HG03442 (cell line): ENCODE results near the gene GRIP2.

Experiments used
- ATAC-seq: cut with Tn5 transposase; IDR thresholded peaks from one replicate; pipeline ENCODE4 v1.9.1; 2021; ENCODE audit warnings: mild to moderate bottlenecking, moderate library complexity; ENCODE audit not compliant: unreplicated experiment

Gene GRIP2

GRCh38 chr3:14455571-14456317, 84.4 kb downstream of the GRIP2 start:
- no peak for ATAC-seq

DNA sequence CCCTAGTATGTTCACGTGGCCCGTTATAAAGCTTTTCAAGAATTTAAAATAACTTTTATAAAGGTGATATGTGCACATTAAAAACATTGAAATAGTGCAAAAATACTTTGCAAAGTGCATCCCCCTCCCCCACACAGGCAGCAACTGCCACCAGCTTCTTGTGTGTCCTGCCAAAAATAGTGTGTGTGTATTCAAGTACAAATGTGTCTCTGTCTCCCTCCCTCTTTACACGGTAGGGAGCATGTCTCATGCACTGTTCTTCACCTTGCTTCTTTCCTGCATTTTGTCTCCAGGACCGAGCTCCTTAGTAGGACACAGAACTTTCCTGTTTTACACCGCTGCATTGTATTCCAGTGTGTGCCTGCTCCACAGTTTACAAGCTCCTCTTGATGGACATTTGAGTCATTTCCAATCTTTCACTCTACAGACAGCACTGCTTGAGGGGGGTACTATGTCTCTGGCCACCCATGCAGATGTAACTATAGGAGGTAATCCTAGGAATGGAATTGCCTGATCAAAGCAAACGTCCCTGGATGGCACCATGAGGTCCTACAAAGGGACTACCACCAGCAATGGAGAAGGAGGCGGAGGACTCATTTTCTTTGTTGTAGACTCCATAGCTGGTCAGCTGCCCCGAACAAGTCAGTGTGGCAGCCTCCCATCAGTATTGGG, 85.4 kb downstream of the GRIP2 start:
- no peak for ATAC-seq

DNA sequence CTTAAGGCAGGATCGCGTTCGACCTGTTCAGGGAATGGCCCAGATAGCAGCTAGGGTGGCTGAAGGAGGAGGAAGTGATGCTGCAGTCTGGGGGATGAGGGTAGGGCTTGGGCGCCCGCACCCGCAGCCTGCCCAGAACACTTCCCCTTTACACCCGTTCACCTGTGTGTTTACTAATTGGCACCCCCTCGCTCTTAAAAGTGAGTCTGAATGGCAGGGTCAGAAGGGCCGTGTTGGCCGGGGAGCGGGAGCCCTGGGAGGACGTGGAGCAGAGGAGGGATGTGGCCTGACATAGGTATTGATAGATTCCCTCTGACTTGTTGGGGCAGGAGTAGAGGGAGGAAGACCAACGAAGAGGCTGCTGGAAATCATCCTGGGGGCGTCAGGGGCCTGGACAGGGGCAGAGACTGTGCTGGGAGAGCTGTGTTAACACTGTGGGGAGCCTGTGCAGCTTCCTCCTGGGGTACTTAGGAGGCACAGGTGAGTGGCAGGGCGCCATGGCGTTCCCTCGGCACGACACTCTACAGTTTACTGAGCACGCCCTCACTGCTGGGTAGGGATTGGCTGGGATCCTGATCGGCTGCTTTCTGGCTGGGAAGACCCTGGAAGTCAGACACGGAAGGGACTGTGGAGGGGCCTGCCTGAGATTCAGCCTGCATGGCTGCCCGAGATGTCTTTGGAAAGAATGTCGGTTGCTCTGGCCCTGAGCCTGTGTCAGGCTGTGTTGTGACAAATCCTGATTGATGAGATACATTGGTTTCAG, 86.1 kb downstream of the GRIP2 start:
- ATAC-seq = no peak

GRCh38 chr3:14452740-14453710, 87.1 kb downstream of the GRIP2 start:
- no peak for ATAC-seq

DNA sequence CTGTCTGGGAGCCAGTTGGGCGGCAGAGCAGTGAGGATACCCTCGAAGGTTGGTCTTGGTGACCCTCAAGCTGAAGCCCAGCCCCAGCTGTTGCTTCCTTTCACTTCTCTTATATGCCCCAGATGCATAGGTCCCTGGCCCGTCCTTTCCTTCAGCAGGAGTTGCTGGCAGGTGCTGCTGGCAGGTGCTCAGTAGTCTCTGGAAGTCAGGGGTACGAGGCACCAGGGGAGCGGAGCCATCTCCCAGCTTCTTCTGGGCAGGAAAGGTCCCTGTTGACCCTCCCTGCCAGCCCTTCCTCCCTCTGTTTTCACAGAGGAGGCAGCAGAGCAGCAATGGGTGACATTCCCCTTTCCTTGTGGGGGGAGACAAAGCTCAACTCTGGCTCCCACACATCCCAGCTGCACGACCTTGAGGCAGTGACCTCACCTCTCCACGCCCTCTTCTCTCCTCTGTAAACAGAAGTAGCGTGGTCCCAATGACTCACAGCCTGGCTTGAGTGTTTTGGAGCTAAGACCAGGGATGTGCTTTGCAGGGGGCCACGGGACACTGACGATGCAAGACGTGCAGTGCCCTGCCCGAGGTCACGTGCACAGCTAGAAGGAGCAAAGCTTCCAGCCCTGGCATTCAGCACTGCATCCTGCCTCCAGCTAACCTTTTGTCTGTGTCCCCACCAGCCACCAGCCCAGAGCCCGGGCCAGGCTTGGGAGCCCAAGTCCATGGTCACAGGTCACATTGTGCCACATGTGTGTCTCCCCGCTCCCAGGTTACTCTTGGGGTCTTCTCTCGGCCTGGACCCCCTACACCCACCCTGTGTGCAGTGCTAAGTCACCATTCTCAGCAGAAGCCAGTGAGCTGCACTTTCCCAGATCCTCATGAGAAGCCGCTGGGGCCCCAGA, 88.0 kb downstream of the GRIP2 start:
- no peak for ATAC-seq

GRCh38 chr3:14450922-14451606, 89.1 kb downstream of the GRIP2 start:
- no peak for ATAC-seq

DNA sequence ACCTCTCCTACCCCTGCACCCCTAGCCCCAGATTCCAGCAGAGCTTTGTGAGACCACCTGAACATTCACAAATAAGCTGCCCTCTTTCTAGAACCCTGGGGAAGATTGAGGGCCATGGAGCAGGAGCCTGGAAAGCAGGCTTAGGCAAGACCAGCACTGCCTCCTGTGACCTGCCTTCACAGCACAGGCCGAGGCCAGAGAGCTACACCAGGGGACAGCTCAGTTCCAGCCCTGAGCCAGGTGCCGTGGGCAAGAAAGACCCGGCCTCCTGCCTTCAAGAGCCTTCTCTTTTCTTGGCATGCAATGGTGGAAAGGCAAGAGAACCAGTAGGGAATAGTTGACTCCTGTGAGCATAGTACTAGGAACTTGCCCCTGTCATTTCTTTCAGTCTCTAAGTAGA, 89.6 kb downstream of the GRIP2 start:
- ATAC-seq = no peak

DNA sequence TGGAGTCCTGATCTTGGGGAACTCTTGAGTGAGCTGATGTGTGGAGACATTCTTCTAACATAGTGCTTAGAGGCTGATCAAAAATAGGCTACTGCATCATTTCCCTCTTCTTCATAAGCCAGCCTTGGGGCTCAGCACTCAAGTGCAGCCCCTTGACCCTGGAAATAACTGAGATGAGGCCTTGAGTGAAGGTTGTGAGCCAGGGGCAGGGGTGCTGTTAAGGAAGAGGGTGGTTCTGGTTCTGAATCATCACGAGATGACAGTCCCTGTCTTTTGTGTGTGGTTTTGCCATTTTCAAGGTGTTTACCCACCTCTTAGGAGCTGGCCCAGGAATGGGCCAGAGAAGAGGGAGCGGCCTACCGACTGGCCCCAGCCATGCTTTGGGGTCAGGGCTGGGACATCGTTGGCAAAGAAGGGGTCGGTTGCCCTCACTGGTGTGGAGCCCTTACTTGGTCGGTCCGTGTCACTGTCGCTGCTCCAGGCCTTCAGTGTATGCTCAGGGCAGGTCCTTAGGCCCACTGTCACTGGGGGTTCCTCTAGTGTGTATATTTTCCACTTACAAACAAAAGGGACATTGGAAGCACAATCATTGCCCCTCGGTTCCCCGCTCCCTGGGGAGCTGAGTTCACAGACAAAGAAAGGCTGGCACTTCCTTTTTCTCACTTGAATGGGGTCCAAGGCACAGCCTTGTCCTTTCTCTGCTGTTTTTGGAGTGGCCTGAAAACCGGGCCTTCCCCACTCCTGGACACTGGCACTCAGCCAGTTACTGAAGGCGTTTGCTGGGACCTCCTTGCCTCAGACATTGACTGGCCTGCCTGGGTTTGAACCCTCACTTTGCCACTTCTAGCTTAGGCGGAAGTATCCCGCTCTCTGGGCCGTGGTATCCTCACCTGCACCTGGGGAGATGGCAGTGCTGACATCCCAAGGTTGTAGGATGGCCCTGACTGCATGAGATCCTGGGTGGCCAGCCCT, 91.1 kb downstream of the GRIP2 start:
- ATAC-seq = no peak

- no peak for ATAC-seq
These were observed 92.1 kb downstream of the GRIP2 start for GRCh38 chr3:14448063-14448462.

- ATAC-seq = no peak
These were observed 93.1 kb downstream of the GRIP2 start for GRCh38 chr3:14446988-14447570.

- ATAC-seq = no peak
These were observed 94.4 kb downstream of the GRIP2 start for GRCh38 chr3:14445773-14446172.

DNA sequence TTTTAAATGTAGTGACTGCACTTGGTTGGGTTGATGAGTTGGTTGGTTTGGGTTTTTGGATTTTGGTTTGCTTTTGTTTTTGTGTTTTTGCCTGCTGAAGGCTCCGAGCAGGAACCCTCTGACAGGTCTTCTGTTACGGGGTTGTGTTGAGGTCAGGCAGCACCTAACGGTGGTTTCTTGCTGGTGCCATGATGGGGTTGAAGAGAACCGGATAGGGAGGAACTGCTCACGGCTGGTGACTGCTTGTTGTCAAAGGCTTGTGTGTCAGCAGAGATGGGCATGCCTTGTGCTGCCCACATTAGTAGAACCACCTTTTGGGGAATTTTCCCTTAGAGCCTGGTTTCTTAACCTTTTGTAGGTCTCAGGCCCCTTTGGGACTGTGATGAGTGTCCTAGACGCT, 95.8 kb downstream of the GRIP2 start:
- ATAC-seq = no peak

- ATAC-seq = no peak
These were observed 98.2 kb downstream of the GRIP2 start for GRCh38 chr3:14441920-14442300.

DNA sequence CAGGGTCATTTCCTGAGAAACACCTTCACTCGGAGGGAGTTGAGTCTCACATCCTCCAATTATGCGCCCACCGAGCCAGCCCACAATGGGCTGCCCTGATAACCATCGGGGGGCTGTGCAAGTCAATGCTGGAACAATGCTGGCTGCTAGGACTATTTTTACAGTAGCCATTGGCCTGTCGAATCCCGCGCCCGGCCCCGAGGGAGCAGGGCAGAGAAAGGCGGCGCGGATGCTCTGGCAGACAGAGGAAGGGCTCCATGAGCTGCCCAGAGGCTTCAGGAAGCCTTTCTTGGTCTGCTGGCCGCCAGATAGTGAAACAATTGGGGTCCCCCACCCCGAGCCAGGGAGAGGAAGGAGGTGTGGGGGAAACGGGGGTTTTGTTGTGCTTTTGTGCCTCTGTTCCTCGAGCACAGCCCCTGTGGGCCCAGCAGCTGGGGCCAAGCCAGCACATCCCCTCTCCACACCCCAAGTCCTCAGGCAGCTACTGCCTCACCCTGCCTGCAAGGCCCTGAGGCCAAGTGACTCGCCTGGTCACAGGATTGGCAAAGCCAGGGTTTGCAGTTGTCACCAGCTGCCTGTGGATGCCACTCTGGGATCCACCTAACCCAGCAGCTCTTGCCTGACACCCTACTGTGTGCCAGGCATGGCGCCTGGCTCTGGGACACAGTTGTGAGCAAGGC, 98.8 kb downstream of the GRIP2 start:
- no peak for ATAC-seq

DNA sequence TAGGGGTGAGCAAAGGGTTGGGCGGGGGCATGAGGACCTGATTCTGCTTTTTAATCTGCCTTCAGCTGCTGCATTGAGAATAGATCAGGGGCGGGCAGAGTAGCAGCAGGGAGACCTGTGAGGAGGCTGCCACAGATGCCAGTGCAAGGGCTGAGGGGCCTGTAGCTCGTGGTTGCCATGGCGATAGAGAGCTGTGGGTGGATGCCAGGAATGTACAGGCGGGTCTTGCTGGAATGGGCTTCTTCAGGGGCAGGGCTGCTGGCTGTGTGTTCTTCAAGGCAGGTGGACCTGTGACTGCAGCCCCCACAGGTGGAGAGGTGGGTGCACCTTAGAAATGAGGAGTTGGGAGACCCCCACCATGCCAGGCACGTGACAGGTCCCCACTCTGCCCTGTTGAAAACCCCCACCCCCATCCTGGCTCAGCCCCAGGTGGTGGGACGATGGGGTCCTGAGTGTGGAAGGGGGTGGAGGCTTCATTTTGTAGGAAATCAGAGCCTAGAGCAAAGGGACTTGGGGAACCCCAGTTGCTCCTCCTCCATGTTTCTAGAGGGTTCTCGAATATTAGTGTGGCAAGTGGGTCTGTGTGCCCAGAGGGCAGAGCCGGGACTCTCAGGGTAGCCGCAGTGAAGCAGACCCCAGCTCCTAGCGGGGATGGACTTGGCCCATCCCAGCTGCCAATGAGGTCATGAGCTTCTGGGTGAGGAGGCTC, 99.5 kb downstream of the GRIP2 start:
- no peak for ATAC-seq

- no peak for ATAC-seq
These were observed 100.0 kb downstream of the GRIP2 start for GRCh38 chr3:14440168-14440518.
